ENCODE data around the gene MAPKBP1.

DNA sequence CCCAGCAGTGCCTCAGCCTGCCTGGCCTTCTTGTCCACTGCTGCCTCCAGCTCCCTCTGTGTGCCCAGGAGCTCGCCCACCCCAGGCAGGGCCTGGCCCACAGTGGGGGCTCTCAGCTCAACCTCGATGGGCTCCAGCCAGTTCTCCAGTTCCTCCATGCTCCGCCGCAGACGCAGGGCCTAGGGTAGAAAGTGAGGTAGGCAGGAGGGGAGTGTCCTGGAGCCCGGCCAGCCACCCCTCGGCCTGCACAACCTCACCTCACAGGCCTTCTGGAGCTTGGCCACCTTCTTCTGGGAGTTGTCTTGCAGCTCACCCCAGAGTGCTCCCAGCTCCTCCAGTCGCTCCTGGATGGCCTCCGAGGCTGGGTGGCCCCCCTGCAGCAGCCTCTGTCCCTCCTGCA lies 83.0 kb downstream of the MAPKBP1 start:
- TF ChIP-seq, protein P1, sequence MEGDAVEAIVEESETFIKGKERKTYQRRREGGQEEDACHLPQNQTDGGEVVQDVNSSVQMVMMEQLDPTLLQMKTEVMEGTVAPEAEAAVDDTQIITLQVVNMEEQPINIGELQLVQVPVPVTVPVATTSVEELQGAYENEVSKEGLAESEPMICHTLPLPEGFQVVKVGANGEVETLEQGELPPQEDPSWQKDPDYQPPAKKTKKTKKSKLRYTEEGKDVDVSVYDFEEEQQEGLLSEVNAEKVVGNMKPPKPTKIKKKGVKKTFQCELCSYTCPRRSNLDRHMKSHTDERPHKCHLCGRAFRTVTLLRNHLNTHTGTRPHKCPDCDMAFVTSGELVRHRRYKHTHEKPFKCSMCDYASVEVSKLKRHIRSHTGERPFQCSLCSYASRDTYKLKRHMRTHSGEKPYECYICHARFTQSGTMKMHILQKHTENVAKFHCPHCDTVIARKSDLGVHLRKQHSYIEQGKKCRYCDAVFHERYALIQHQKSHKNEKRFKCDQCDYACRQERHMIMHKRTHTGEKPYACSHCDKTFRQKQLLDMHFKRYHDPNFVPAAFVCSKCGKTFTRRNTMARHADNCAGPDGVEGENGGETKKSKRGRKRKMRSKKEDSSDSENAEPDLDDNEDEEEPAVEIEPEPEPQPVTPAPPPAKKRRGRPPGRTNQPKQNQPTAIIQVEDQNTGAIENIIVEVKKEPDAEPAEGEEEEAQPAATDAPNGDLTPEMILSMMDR (IDR thresholded peaks at IDR 0.05) = no peak
- TF ChIP-seq POLR2A (IDR thresholded peaks at IDR 0.05) = no peak
- TF ChIP-seq POLR2AphosphoS5 (IDR thresholded peaks at IDR 0.05) = no peak
